ENCODE measurements around the gene HK1. TPM values are rescaled to one million over a fixed set of nuclear protein-coding genes. Genes with fewer than 3 reads are reported as not detected.
"Not testable (repeated sequence)": the region's sequence is repeated elsewhere in the genome, so short reads cannot be mapped to it uniquely, and the experiment has no call there.

Gene HK1
- total and polyA plus RNA-seq, 2 of the 13 experiments (the other 11 are each of a cell fraction or from before 2014, with no cell fraction given) = 0.29 to 1.5 TPM

GRCh38 chr10:69322346-69322745 lies 44.0 kb downstream of the HK1 start:
- H3K4me3 ChIP-seq (replicated peaks in 1 of 3; ENCODE audit: insufficient read depth in 1 of 3, low read depth in 2 of 3, low read length in 3 of 3); ATAC-seq; H3K9ac ChIP-seq (ENCODE audit: insufficient read depth, low read depth, low read length); H2AFZ ChIP-seq (ENCODE audit: low read length); H3K79me2 ChIP-seq (ENCODE audit: insufficient read depth, low read length); H3K4me2 ChIP-seq (ENCODE audit: low read depth, low read length); H4K20me1 ChIP-seq (ENCODE audit: insufficient read depth, low read length); FAIRE-seq; H3K9me3 ChIP-seq (ENCODE audit: low read length); DNase-seq (ENCODE audit: low spot score); intact Hi-C loops (cut with micrococcal nuclease; ENCODE audit: unreplicated experiment); POLR2A ChIA-PET; H3K36me3 ChIP-seq (replicated peaks in 1 of 2; ENCODE audit: control insufficient read depth in 1 of 2, insufficient read depth in 2 of 2, low read length in 2 of 2); in situ Hi-C loops (cut with HindIII; ENCODE audit: extremely low pct_ligation_motif_present, low pct_unique_long_range_greater_than_20kb); BruUV-seq (replicated peaks); H3K27ac ChIP-seq (ENCODE audit: extremely low read length, insufficient read depth, low read length); CTCF ChIA-PET (ENCODE audit: low intra/inter-chr PET ratio, low total read pairs): not testable (repeated sequence)
- peaks cover 8 to 44% of the 10 kb centered on the region in 2 experiments; a peak in 4 of 5 replicates for H3K27me3 ChIP-seq (ENCODE audit: control insufficient read depth in 1 of 2, insufficient read depth in 2 of 2, low read length in 2 of 2)
- 0 out of 2 replicates have a peak, but pooled peaks cover 12% of the 10 kb centered on the region for H3K4me1 ChIP-seq (ENCODE audit: insufficient read depth, low read length)
- WGBS (ENCODE audit: low lambda C conversion rate) = 49% methylated on average over 7 of the region's 7 CpGs

- intact Hi-C loops (cut with micrococcal nuclease; ENCODE audit: unreplicated experiment) = no loop called here
- POLR2A ChIA-PET = no interaction called here
- ATAC-seq = no peak
- Histone ChIP-seq H3K4me1 (ENCODE audit: insufficient read depth, low read length) (0 out of 2 replicates have a peak, but pooled peaks cover 12% of the 10 kb centered on the region), H3K27me3 (ENCODE audit: control insufficient read depth in 1 of 2, insufficient read depth in 2 of 2, low read length in 2 of 2) (peaks cover 8 to 52% of the 10 kb centered on the region in 2 experiments; a peak in 4 of 5 replicates), H3K36me3 (replicated peaks in 1 of 2; ENCODE audit: control insufficient read depth in 1 of 2, insufficient read depth in 2 of 2, low read length in 2 of 2) (no peaks in the 10 kb centered on the region), H3K79me2 (ENCODE audit: insufficient read depth, low read length) (no peaks in the 10 kb centered on the region), H3K4me3 (replicated peaks in 1 of 3; ENCODE audit: insufficient read depth in 1 of 3, low read depth in 2 of 3, low read length in 3 of 3) (no peak overlapping the region), H3K4me2 (ENCODE audit: low read depth, low read length) (no peak overlapping the region), H2AFZ (ENCODE audit: low read length) (no peak overlapping the region), H4K20me1 (ENCODE audit: insufficient read depth, low read length) (no peaks in the 10 kb centered on the region), H3K9me3 (ENCODE audit: low read length) (no peaks in the 10 kb centered on the region), H3K9ac (ENCODE audit: insufficient read depth, low read depth, low read length) (no peak overlapping the region), H3K27ac (ENCODE audit: extremely low read length, insufficient read depth, low read length) (no peak overlapping the region)
- TF ChIP-seq ZBTB7A (CRISPR knock-in tag; IDR thresholded peaks at IDR 0.05) (no peak), ZBTB1 (CRISPR knock-in tag; IDR thresholded peaks at IDR 0.05; ENCODE audit: borderline replicate concordance) (no peak), ZNF792 (CRISPR knock-in tag; IDR thresholded peaks at IDR 0.05) (no peak), TBX2 (CRISPR knock-in tag; IDR thresholded peaks at IDR 0.05; ENCODE audit: borderline replicate concordance) (no peak), SSRP1 (CRISPR knock-in tag; IDR thresholded peaks at IDR 0.05) (no peak), ZNF292 (CRISPR knock-in tag; IDR thresholded peaks at IDR 0.05; ENCODE audit: borderline replicate concordance, low read depth) (no peak), ZNF343 (CRISPR knock-in tag; IDR thresholded peaks at IDR 0.05) (no peak)
- TF ChIP-seq, protein P1, sequence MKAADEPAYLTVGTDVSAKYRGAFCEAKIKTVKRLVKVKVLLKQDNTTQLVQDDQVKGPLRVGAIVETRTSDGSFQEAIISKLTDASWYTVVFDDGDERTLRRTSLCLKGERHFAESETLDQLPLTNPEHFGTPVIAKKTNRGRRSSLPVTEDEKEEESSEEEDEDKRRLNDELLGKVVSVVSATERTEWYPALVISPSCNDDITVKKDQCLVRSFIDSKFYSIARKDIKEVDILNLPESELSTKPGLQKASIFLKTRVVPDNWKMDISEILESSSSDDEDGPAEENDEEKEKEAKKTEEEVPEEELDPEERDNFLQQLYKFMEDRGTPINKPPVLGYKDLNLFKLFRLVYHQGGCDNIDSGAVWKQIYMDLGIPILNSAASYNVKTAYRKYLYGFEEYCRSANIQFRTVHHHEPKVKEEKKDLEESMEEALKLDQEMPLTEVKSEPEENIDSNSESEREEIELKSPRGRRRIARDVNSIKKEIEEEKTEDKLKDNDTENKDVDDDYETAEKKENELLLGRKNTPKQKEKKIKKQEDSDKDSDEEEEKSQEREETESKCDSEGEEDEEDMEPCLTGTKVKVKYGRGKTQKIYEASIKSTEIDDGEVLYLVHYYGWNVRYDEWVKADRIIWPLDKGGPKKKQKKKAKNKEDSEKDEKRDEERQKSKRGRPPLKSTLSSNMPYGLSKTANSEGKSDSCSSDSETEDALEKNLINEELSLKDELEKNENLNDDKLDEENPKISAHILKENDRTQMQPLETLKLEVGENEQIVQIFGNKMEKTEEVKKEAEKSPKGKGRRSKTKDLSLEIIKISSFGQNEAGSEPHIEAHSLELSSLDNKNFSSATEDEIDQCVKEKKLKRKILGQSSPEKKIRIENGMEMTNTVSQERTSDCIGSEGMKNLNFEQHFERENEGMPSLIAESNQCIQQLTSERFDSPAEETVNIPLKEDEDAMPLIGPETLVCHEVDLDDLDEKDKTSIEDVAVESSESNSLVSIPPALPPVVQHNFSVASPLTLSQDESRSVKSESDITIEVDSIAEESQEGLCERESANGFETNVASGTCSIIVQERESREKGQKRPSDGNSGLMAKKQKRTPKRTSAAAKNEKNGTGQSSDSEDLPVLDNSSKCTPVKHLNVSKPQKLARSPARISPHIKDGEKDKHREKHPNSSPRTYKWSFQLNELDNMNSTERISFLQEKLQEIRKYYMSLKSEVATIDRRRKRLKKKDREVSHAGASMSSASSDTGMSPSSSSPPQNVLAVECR (CRISPR knock-in tag; IDR thresholded peaks at IDR 0.05; ENCODE audit: borderline replicate concordance) = no peak
- CTCF ChIA-PET (ENCODE audit: low intra/inter-chr PET ratio, low total read pairs) = no interaction called here
- DNase-seq (ENCODE audit: low spot score) = no peak
- FAIRE-seq = no peak
- no TSS peak for BruUV-seq (replicated peaks)
- WGBS (ENCODE audit: low lambda C conversion rate) = 56% methylated on average over 2 of the region's 2 CpGs
- in situ Hi-C loops (cut with HindIII; ENCODE audit: extremely low pct_ligation_motif_present, low pct_unique_long_range_greater_than_20kb) = no loop called here
Measured at GRCh38 chr10:69323622-69324021, 45.3 kb downstream of the HK1 start.

Data from HepG2 (cell line).